ENCODE results near the gene SLC9A3. TPM values are rescaled to one million over a fixed set of nuclear protein-coding genes. Genes with fewer than 3 reads are reported as not detected.

SLC9A3 gene
- total RNA-seq, 4 donors from 2014 or later, result 1.7 to 5.0 (median 2.8) TPM

DNA sequence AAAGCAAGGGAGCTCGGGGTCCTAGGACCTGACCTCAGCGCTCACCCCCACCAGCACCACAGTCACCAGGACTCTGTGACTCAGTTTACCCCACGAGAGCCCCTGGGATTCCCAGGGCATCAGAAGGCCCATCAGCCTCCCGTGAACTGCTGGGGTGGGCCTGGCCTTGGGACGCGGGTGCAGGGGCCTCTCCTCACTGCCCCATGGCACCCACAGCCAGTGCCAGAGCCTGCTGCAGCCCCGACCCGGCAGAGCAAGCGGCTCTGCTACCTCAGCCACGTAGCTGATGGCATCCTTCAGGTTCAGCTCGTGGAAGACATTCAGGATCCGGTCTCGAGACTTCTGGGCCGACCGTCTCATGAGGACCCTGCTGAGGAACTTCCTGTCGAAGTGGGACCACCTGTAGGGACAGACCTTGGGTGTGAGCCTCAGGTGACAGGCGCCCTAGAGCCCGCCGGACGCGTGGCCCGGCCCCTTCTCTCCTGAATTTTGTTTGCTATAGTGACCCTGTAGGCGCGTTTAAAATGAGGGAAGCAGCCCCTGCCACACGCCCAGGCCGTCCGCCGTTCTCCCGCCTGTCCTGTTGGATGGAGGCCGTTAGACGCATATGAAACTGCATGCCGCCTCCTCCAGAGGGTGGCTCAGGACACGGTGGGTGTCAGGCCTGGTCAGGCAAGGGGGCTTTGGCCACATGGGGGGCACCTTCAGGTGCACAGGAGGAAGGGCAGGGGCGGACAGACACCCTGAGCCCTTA is 44.5 kb downstream of the SLC9A3 start:
- intact Hi-C loops (cut with DNase I), result no loop called here
- TF ChIP-seq POLR2AphosphoS5 (IDR thresholded peaks at IDR 0.05) (no peak), POLR2A (IDR thresholded peaks at IDR 0.05; ENCODE audit: low read depth) (no peak), EP300 (IDR thresholded peaks at IDR 0.05) (no peak)
- TF ChIP-seq, protein P1, sequence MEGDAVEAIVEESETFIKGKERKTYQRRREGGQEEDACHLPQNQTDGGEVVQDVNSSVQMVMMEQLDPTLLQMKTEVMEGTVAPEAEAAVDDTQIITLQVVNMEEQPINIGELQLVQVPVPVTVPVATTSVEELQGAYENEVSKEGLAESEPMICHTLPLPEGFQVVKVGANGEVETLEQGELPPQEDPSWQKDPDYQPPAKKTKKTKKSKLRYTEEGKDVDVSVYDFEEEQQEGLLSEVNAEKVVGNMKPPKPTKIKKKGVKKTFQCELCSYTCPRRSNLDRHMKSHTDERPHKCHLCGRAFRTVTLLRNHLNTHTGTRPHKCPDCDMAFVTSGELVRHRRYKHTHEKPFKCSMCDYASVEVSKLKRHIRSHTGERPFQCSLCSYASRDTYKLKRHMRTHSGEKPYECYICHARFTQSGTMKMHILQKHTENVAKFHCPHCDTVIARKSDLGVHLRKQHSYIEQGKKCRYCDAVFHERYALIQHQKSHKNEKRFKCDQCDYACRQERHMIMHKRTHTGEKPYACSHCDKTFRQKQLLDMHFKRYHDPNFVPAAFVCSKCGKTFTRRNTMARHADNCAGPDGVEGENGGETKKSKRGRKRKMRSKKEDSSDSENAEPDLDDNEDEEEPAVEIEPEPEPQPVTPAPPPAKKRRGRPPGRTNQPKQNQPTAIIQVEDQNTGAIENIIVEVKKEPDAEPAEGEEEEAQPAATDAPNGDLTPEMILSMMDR (IDR thresholded peaks at IDR 0.05), result no peak
- no peaks in the 10 kb centered on the region for H3K36me3 ChIP-seq
- no peak for DNase-seq (ENCODE audit: extremely low spot score)
- no peaks in the 10 kb centered on the region for H3K9me3 ChIP-seq
- peaks cover 0 to 99% (median 61%) of the 10 kb centered on the region in 4 donors for H3K27me3 ChIP-seq
- no peak overlapping the region for H3K27ac ChIP-seq (replicated peaks in 1 of 4)
- peaks cover 7 to 14% (median 9%) of the 10 kb centered on the region in 4 donors for H3K4me1 ChIP-seq
- 63% methylated on average over 17 of the region's 34 CpGs for WGBS
- H3K4me3 ChIP-seq, result no peak overlapping the region

DNA sequence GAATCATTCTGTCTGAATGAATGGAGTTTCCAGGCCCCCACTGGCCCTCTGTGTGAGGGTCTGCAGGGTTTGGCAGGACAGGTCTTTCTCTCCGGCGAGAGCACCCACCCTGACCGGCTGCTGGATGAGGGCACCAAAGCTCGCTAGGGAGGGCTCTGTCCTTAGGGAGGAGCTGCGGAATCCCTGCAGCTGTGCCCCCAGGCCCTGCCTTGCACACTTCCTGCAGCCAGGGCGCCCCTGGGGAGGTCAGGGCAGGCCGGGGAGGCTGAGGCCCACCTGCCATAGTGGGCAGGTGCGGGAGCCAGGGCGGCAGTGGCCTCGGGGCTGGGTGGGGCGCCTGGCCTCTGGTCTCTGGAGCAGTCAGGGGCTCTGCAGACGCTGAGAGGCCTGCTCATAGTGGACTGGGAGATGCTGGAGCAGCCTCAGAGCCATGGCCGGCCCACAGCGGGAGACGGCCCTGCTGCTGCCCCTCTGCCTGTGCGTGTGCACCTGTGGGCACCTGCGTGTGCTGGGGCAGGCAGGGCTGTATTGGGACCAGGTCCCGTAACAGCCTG is 45.2 kb downstream of the SLC9A3 start:
- Histone ChIP-seq H3K9me3 (no peaks in the 10 kb centered on the region), H3K27me3 (peaks cover 0 to 94% (median 61%) of the 10 kb centered on the region in 4 donors), H3K4me3 (no peak overlapping the region), H3K27ac (replicated peaks in 1 of 4) (no peak overlapping the region), H3K4me1 (peaks cover 8 to 21% (median 14%) of the 10 kb centered on the region in 4 donors), H3K36me3 (no peaks in the 10 kb centered on the region)
- TF ChIP-seq POLR2A (IDR thresholded peaks at IDR 0.05; ENCODE audit: low read depth), result no peak
- TF ChIP-seq, protein P1 (IDR thresholded peaks at IDR 0.05), result no peak
- no peak for TF ChIP-seq POLR2AphosphoS5 (IDR thresholded peaks at IDR 0.05)
- no peak for TF ChIP-seq EP300 (IDR thresholded peaks at IDR 0.05)
- 60% methylated on average over 5 of the region's 18 CpGs for WGBS
- intact Hi-C loops (cut with DNase I), result no loop called here
- DNase-seq (ENCODE audit: extremely low spot score), result no peak

- Histone ChIP-seq H3K9me3 (no peaks in the 10 kb centered on the region), H3K27me3 (peaks cover 0 to 88% (median 61%) of the 10 kb centered on the region in 4 donors), H3K4me1 (peaks cover 8 to 26% (median 16%) of the 10 kb centered on the region in 4 donors), H3K4me3 (no peak overlapping the region), H3K27ac (replicated peaks in 1 of 4) (no peak overlapping the region), H3K36me3 (no peaks in the 10 kb centered on the region)
- intact Hi-C loops (cut with DNase I), result no loop called here
- 66% methylated on average over 6 of the region's 18 CpGs for WGBS
- no peak for DNase-seq (ENCODE audit: extremely low spot score)
- no peak for TF ChIP-seq POLR2AphosphoS5 (IDR thresholded peaks at IDR 0.05)
- TF ChIP-seq, protein P1 (IDR thresholded peaks at IDR 0.05), result no peak
- no peak for TF ChIP-seq EP300 (IDR thresholded peaks at IDR 0.05)
- TF ChIP-seq POLR2A (IDR thresholded peaks at IDR 0.05; ENCODE audit: low read depth), result no peak
Observed at GRCh38 chr5:478369-478981, 45.8 kb downstream of the SLC9A3 start.

- peaks cover 0 to 82% (median 58%) of the 10 kb centered on the region in 4 donors for H3K27me3 ChIP-seq
- intact Hi-C loops (cut with DNase I), result no loop called here
- no peak overlapping the region for H3K4me3 ChIP-seq
- DNase-seq (ENCODE audit: extremely low spot score), result no peak
- 100% methylated on average over 1 of the region's 13 CpGs for WGBS
- no peak overlapping the region for H3K27ac ChIP-seq (replicated peaks in 1 of 4)
- H3K36me3 ChIP-seq, result no peaks in the 10 kb centered on the region
- TF ChIP-seq, protein P1 (IDR thresholded peaks at IDR 0.05), result no peak
- TF ChIP-seq EP300 (IDR thresholded peaks at IDR 0.05), result no peak
- TF ChIP-seq POLR2A (IDR thresholded peaks at IDR 0.05; ENCODE audit: low read depth), result no peak
- TF ChIP-seq POLR2AphosphoS5 (IDR thresholded peaks at IDR 0.05), result no peak
- H3K9me3 ChIP-seq, result no peaks in the 10 kb centered on the region
- H3K4me1 ChIP-seq, result peaks cover 8 to 29% (median 16%) of the 10 kb centered on the region in 4 donors
Observed at GRCh38 chr5:477871-478270, 46.4 kb downstream of the SLC9A3 start.

Data from esophagus muscularis mucosa (tissue), 4 donors.